Hindlimb muscle (tissue), 1 donor: ENCODE data around the gene MRAS. TPM values are rescaled to one million over a fixed set of nuclear protein-coding genes. Genes with fewer than 3 reads are reported as not detected.
A peak's percentile ranks its signal among the peaks of the same experiment; 100 is the strongest.

Experiments used
- DNase-seq: peaks from one replicate; pipeline ENCODE4 v3.0.0-alpha.2; 2013
- polyA plus RNA-seq: library from polyadenylated mRNA; unstranded; fragments of 120-200 nt; gene quantifications from one replicate; pipeline ENCODE4 v1.2.1, GENCODE V29; 2013; ENCODE audit not compliant: insufficient read length

MRAS gene
- polyA plus RNA-seq, 1 donor = 75.7 TPM

DNA sequence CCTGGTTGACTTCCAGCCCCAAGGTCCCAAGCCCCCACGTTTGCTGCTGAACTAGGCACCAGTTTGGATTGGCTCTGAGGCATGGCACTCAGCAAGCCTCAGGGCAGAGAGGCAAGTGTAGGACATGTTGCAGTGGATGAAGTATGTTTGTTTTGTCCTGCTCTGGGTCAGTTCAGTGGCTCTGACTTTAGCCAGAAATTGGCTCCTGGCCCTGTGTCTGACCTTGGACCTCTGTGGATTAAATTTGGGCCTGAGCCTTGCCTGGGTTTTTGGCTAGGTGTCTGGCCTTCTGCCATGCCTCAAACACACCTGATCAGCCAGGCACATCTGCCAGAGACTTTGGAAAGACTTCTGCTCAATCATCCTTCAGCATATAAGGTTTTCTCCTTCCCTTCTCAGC lies 3.6 kb upstream of the MRAS start:
- DNase-seq = no peak

DNA sequence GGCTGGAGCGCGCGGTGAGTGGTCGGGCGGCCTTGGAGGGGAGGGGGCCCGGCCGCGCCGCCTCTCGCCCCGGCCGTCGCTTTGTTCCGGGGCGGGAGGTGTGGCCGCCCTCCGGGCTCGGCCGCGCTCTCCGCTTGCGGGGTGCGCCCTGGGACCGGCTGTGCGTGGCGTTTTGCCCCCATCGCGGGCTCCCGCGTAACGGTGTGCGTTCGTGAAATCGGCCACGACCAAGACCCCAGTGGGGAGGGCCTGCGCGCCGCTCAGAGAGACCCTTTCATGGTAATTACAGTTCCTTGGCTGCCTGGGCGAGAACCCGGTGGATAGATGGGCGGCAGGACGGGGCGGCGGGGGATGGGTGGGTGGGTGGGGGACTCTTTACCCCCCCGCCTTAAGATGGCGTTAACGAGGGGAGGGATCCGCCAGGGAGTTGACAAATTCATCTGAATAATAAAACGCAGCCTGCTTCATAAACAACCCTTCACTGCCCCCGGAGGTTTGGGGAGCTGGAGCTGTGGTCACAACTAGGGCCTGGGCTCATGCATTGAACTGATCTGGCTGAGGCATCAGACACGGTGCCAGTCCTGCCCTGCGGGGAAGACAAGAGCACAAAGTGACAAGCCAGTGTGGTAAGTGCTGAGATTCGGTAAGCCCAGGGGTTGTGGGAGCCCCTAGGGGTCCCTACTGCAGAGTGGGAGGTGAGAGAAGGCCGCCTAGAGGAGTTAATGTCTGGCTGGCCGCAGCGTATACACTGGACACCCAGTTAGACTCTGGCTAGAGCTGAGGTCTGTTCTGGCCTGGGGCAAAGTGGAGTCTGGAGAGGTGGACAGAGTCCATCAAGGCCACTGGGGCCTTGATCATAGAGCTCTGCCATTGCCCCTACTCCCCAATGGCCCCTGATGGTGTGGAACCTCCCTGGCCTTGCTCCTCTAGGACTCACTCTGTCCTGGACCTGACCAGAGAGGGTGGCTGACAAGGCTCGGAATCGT lies 668 bp downstream of the MRAS start:
- DNase-seq = no peak

DNA sequence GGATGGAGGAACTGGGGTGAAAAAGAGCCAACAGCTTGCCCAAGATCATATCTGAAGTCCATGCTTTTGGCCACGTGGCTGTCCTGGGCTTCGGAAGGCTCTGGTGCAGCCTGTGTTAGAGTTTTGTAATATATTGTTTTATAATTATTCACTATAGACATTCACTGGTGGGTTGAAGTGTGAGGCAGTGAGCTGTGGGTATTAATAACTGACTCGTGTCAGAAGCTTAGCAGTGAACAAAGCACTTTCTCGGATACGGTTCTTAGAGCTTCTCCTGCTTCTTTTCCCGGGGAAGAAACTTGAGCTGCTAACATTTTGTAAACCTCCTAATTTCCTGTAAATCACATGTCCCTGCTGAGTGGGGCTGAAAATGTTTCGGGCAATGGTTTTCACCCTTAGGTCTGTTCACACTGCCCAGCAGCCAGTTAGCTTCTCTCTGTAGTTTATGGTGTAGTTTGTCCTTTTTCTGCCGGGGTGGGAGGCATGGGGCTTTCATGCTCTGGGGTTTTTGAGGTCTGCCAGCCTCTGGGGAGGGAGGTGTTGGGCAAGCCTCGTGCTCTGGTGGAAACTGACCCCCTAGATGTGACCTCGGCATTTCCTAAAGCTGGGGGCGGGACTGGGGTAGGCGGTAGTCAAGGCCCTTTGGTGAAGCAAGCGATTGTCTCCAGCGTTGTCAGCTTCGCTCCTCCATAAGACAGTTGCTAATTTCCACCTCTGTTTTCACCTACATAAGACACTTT lies 1.7 kb downstream of the MRAS start:
- DNase-seq = no peak

DNA sequence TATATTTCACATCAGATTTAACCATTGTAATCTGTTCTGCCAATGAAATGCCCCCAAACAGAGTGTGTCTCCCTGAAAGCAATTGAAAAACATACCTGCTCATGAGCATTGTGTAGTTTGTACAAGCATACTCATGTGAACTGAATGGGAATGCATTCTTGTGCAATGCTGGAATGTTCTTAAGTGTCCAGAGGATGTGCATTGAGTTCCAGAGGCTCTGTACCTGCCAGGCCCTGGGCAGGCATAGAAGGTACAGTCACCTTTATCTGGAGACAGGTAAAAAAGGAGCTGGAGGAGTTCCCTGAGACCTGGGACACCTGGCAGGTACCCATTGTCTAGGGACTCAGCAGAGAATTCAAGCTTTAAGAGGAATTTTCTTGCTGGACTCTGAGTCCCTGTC lies 2.8 kb downstream of the MRAS start:
- no peak for DNase-seq

DNA sequence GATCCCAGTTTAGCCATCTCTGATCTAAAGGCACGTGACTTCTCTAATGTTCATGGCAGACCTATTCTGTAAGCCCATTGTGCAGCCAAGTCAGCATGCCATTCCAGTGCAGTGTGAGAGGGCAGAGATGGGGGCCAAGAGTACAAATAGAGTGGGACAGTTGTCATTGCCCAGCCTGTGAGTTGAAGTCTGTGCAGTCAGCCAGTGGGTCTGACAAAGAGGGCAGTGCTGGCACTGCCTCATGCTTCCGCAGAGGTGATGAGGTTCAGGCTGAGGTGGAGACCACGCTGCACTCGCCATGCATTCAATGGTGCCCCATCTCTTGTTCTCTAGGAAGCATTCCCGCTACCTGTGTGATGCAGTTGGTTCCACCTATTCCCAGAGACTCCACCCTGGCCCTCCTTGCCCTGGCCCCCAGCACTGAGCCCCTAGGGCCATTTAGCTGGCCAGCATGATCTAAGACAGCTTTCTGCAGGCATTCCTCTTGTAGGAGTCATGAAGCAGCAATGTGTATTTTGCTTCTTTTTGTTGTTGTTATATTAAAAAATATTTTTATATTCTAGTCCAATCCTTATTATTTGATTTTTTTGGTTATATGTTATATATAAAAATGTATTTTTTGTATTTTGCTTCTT lies 3.7 kb downstream of the MRAS start:
- DNase-seq = no peak

DNA sequence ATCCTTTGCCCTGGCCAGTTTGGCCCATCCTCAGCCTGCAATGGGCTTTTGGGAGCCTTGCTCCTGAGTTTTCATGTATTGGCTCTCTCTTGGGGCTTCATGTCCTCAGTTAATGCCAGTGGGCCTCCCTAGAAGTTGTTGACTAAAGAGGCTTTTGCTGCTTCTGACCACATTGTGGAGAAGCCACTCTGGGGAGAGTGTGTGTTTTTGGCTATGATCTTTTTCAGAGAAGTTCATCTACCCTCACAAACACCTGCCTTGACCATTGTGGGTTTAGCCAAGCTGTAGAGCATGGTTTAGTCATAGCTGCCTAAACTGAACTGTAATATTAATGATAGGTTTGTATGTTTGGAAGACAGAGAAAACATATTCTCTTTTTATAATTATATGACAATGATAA lies 6.0 kb downstream of the MRAS start:
- no peak for DNase-seq

DNA sequence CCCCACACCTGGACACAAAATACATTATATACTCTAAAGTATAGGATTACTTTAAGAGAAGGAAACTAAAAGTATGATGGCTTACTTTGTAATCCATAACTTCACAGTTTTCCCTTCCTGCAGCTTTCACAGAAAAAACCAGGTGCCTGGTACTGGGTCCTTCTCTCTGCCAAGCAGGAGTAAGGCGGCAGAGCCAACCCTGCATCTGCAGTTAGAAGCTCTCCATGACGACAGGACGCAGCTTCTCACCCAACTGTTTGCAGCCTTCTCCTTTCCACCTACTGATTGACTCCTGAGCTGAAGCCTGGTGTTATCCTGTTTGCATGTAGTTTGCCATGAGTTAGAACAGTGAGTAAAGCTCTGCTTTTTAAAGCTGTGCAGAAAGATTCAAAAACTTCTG lies 6.7 kb downstream of the MRAS start:
- DNase-seq = no peak

DNA sequence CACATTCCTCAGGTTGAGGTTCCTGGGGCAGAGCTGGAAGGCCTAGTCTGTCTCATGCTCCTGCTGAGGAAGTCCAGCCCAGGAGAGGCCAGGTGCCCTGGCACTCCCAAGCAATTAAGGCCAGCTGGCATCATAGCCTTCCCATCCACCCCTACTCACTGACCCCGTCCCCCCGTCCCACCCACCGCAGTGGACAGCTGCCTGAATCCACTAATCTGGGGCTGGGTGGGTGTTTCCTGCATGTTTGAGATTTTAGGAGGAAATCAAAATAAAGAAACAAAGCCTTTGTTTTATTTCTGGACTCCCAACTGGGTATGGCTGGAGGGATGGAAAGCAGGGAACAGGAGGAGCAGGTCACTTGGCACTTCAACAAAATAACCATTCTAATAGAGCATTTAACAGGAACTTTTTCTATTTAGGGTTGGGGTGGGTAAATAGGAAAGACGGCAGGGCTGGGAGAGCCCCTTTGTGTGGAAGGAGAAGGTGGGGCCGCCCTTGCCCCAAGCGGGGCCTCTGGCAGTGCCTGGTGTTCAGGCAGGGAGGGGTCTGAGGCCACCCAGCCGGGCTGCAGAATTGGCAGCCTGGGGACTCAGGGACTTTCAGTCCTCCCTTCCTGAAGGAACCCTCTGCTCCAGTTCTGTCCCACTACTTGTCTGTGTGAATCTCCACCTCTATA lies 8.5 kb downstream of the MRAS start:
- no peak for DNase-seq

DNA sequence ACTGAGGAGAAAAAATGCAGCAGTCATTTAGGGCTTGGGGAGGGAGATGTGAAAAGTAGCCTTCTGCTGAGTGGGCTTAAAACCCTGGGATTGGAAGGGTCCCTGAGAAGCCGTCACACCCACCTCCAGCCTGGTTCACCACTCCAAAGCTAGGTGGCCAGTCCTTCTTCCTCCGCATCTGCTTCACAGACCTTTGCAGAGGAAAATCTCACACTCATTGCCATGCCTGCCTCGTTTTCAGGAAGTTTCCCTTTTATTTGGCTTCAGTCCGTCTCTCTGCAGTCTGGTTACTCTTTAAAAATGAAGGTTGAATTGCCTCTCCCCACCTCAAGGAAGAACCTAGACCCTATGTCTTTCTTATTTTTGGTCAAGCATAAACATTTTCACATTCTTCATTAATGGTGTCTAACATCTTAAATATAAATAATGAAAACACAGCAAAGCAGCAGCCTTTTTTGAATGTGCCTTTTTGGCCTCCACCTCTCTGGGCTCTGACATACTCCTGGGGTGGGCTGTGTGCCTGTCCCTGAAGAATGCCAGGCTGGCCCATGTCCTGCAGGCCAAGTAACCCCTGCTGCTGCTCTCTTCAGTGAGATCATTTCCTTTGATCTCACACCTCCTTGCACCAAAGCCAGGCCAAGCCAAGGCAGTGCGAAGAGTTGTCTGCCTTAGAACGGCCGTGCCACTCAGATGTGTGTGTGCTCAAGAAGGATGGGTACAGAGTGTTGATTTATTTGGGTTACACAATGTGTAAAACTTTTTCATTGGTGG lies 11.0 kb downstream of the MRAS start:
- DNase-seq = peak; percentile 23

DNA sequence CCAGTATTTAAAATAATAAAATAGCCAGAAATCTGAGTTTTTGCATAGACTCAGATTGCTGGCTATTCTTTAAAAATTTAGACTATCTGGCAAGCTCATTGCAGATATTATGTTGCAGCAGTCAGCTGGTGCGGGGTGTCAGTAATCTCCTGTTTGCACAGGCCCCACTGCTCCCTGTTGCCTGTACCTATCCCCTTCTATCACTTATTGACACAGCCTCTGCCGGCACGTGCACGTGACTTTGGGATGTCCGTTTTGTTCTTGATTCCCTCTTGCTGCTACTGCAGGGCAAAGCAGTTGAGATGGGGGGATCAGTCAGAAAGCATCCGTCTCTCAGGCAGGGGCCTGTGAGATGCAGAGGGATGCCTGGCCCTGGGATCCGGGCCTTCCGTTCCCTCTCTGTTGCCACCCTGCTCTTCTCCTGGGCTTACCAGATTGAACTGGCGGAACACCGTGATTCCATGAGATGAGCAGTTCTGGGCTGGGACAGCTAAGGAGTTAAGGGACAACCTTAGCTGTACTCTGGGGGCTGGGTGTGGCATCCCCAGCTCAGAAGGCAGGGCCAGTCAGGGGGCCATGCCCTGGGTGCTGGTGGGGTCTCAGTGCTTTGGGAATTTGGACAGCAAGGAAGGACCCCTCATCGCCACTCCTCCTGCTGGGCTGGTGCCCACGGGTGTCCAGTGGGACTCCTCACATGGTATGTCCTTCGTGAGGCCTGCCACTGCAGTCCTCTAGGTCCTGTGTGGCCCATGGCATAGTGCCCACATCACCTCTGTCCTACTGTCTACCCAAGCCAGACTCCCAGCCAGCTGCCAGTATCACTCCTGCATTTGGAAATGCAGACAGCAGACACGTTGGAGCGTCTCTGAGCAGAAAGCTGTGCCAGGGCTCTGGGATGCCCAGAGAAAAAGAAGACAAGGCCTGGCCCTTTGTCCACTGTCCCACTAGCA lies 11.8 kb downstream of the MRAS start:
- DNase-seq = no peak

DNA sequence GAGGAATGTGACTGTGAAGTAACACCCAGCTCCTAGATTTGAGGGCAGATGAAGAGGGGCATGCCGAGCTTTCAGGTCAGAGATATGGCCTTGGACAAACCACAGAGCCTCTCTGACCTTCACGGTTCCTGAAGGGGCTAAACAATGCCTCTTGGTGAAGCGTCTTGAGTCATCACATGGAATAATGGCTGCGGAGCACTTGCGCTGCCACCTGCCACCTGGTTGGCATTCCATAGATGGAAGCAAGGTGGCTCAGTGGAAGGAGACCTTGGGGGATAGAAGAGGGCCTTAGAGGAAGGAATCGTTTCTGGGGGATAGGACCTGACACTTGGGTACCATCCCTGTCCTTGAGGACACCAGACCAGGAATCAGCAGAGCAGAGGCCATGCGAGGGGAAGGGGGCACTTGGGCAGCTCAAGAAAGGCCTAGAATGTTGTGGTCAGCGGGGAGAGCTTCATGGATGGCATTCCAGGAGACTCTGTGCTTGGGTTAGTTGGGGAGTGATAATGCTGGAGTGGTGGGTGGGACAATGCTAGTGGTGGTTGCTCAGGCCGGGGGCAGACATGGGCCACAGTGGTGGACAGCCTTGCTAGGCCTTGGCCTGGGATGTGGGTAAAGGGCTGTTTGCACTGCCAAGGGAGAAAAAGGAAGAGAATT lies 12.6 kb downstream of the MRAS start:
- no peak for DNase-seq

DNA sequence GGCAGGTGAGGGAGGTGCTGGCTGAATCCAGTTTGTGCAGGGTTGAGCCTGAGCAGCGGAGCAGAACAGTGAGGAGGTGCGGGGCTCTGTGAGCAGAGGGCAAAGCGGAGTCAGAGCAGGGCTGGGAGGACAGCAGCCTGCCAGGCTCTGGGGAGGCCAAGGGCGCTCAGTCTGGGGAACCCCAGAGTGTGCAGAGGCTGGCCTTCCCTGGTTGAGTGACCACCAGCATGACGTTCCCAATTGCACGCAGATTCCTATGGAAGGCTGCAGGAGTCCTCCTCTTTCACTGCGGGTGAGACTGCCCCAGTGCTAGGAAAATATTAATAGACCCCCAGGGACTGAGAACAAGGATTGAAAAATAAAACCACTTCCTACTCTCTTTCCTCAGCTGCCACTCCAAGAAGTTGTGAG lies 13.2 kb downstream of the MRAS start:
- no peak for DNase-seq

DNA sequence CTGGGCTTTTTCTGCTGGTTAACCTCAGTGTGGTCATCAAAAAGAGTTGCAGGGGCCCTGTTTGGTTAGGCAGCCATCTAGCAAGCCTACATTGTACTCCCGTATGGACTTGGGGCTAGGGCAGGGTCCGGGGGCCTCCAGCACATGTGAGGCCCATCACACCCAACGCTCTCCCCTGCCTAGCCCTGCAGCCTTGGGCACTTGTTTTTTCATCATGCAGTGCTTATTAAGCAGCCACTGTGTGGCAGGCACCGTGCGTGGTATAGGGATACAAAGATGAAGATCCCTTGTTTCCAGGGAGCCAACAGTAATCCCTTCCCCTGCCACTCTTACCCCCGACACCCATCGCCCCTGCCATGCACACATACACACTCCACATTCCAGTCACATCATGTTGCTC lies 14.2 kb downstream of the MRAS start:
- DNase-seq = no peak

DNA sequence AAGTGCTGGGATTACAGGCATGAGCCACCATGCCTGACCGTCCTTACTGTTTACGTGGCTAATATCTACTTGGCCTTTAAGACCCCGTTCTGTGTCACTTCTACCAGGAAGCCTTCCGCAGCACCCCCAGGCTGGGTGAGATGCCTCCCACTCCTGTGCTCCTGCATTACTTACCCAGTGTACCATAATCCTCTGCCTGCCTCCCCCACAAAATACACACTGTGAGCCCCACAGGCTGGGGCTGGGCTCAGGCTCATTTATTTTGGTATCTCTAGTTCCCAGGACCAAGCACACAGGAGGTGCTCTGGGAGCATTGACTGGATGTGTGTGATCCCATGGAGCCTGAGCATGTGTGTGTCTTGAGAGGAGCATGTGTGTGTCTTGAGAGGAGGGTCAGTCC lies 14.9 kb downstream of the MRAS start:
- no peak for DNase-seq

DNA sequence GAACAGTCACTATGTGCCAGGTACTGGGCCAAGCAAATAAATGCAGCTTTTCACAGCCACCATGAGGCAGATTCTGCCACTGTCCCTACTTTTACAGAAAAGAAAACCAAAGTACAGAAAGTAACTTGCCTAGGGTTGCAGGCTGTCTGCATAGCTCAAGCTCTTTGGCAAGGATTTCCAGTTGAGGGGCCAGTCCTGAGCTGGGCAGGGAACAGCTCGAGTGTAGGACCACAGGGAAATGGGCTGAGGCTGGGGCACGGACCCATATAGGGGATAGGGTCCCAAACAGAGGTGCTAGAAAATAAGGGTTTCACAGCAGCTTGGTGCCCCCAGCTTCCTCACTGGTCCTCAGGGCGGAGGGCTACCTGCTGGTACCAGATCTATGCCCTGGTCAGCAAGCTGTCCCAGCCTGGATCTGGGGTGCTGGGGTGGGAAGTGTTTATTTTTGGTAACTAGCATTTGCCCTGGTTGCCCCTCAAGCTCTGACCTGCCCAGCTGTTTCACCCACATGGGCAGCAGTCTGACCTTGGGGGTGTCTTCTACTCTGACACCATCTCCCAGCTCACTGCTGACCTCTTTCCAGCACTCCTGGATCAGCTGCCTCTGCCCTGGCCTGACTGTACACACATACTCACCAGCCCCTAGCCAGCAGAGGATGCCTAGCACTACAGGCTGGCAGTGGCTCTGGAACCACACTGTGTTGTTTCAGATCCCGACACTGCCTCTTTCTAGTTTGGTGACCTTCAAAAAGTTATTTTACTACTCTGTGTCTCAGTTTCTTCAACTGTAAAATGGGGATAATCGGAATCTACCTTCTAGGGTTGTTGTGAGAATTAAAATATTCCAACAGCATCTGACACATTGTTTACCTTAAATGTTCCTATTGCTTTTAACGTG lies 16.2 kb downstream of the MRAS start:
- DNase-seq = no peak

DNA sequence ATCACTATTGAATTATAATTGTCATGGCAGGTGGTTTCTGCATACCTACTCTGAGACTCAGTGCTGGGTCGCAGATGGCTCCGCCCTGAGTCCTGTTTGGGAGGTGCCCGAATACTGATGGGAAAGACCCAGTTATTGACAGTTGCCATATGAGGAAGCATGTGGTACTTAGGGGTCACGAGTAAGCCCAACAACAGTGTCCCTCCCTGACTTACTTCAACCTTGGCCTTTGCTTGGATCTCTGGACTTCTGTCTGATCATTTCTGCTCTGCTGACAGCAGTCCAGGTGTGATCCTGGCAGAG lies 16.8 kb downstream of the MRAS start:
- DNase-seq = no peak

DNA sequence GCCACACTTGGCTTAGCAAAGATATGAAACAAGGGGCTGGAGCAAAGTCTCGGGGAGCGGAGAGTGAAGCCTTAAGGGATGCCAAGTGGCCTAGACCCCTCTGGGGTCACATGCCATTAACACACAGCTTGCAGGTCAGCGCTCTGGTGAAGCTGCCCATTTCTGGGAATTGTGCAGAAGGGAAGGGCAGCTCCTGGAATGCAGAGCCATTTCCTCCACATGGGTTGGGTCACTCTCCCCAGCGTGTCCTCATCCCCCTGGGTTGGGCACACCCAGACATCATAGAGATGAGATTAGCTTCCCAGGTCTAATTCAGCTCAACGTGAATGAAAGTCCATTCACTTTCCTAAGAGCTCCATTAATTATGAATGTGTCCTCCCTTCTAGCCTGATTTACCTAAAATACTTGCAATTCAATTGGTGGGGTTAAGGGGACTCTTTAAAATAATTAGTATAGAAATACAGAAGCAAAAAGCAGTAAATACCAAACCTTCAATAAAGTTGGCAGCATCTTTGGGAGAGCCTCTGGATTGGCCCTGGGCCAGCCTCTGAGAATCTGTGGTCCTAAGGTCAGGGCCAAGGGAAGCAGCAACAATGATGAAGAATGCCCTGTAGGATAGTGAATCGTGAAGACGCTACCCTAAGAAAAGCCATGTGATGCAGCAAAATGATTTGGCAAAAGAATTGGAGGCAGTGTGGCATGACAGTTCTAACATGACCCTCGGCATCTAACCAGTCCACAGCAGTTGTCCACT lies 17.8 kb downstream of the MRAS start:
- no peak for DNase-seq

DNA sequence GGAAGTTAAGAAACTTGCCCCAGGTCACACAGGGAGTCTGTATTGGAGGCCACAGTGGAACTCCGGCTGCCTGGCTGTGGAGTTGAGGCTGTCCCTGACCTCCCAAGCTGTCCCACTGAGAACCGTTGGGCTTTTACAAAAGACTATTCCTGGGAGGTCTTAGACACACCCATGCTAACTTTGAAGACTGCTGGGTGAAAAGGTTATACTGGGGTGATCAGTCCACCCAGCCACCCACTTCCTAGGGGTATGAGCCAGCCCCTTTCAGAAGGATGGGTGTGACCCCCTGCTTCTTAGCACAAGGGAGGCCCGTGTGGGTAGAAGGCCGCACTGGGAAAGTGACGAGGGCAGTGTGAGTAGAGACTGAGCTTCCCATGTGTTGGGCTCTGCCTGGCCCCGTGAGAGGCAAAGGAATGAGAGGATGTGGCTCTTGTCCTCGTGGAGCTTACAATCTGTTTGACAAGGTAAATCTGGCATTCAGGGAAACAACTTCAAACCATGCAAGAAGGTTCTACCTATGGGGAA lies 19.0 kb downstream of the MRAS start:
- no peak for DNase-seq
